Measurements from ENCODE around the gene PHKG2.

PHKG2 gene

GRCh38 chr16:30775392-30776188, 27.4 kb downstream of the PHKG2 start:
- peak; percentile 87 for DNase-seq

GRCh38 chr16:30777591-30778297, 29.5 kb downstream of the PHKG2 start:
- no peak for DNase-seq

- DNase-seq = peak; percentile 41
These were observed 30.5 kb downstream of the PHKG2 start for GRCh38 chr16:30778549-30779244.

- DNase-seq = no peak
These were observed 31.4 kb downstream of the PHKG2 start for GRCh38 chr16:30779596-30779995.

- no peak for DNase-seq
These were observed 31.8 kb downstream of the PHKG2 start for GRCh38 chr16:30780021-30780420.

- no peak for DNase-seq
These were observed 32.3 kb downstream of the PHKG2 start for GRCh38 chr16:30780549-30780948.

- DNase-seq = no peak
These were observed 34.5 kb downstream of the PHKG2 start for GRCh38 chr16:30782486-30783279.

- DNase-seq = no peak
These were observed 35.3 kb downstream of the PHKG2 start for GRCh38 chr16:30783280-30784109.

GRCh38 chr16:30784215-30784614, 36.0 kb downstream of the PHKG2 start:
- no peak for DNase-seq

GRCh38 chr16:30785126-30786106, 37.2 kb downstream of the PHKG2 start:
- DNase-seq = no peak

- no peak for DNase-seq
These were observed 38.1 kb downstream of the PHKG2 start for GRCh38 chr16:30786115-30786935.

- DNase-seq = peak; percentile 43
These were observed 38.8 kb downstream of the PHKG2 start, which contains the start of gene ZNF629 for GRCh38 chr16:30786936-30787612. Gene ZNF629, minus strand, starts transcription at chr16:30787205. Its CDS starts 2,723 bp downstream, at chr16:30784482.

GRCh38 chr16:30787613-30788378, 39.6 kb downstream of the PHKG2 start:
- DNase-seq = no peak

- no peak for DNase-seq
These were observed 45.4 kb downstream of the PHKG2 start for GRCh38 chr16:30793508-30794069.

- no peak for DNase-seq
These were observed 46.4 kb downstream of the PHKG2 start for GRCh38 chr16:30794634-30795033.

GRCh38 chr16:30797670-30798309, 49.6 kb downstream of the PHKG2 start:
- no peak for DNase-seq

Data from hematopoietic multipotent progenitor cell treated with erythropoietin and hydrocortisone succinate and interleukin-3 and kit ligand, for 8 days (in vitro differentiated cells).